ENCODE measurements around the gene LCN12. TPM values are rescaled to one million over a fixed set of nuclear protein-coding genes. Genes with fewer than 3 reads are reported as not detected.

LCN12 gene
- total and polyA plus RNA-seq, 7 donors, result 1.2 to 3.0 TPM; not detected in 5

DNA sequence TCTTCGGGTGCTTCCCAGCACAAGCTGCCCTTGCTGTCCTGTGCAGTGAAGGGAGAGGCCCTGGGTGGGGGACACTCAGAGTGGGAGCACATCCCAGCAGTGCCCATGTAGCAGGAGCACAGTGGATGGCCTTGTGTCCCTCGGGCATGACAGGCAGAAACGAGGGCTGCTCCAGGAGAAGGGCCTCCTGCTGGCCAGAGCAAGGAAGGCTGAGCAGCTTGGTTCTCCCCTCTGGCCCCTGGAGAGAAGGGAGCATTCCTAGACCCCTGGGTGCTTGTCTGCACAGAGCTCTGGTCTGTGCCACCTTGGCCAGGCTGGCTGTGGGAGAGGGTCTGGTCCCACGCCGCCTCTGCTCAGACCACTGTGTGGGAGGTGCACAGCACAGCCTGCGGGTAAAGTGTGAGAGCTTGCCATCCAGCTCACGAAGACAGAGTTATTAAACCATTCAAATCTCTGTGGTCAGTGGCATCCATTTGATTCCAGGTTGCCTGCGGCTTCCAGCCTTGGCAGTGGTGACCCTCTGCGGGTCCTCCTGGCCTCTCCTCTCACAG, 25.8 kb upstream of the LCN12 start:
- TF ChIP-seq, protein P1, sequence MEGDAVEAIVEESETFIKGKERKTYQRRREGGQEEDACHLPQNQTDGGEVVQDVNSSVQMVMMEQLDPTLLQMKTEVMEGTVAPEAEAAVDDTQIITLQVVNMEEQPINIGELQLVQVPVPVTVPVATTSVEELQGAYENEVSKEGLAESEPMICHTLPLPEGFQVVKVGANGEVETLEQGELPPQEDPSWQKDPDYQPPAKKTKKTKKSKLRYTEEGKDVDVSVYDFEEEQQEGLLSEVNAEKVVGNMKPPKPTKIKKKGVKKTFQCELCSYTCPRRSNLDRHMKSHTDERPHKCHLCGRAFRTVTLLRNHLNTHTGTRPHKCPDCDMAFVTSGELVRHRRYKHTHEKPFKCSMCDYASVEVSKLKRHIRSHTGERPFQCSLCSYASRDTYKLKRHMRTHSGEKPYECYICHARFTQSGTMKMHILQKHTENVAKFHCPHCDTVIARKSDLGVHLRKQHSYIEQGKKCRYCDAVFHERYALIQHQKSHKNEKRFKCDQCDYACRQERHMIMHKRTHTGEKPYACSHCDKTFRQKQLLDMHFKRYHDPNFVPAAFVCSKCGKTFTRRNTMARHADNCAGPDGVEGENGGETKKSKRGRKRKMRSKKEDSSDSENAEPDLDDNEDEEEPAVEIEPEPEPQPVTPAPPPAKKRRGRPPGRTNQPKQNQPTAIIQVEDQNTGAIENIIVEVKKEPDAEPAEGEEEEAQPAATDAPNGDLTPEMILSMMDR (IDR thresholded peaks at IDR 0.05), result no peak
- no peak for TF ChIP-seq EP300 (IDR thresholded peaks at IDR 0.05)
- TF ChIP-seq POLR2A (IDR thresholded peaks at IDR 0.05), result no peak
- TF ChIP-seq POLR2AphosphoS5 (IDR thresholded peaks at IDR 0.05), result no peak
- Histone ChIP-seq H3K27me3 (no peaks in the 10 kb centered on the region), H3K4me1 (no peaks in the 10 kb centered on the region), H3K27ac (no peak overlapping the region), H3K4me3 (no peak overlapping the region), H3K36me3 (peaks cover 0 to 38% (median 8%) of the 10 kb centered on the region in 4 donors), H3K9me3 (no peaks in the 10 kb centered on the region)
- intact Hi-C loops (cut with DNase I), result no loop called here
- no peak for DNase-seq
- WGBS, 2 donors, result 80 to 89% methylated on average over 9 of the region's 9 CpGs

DNA sequence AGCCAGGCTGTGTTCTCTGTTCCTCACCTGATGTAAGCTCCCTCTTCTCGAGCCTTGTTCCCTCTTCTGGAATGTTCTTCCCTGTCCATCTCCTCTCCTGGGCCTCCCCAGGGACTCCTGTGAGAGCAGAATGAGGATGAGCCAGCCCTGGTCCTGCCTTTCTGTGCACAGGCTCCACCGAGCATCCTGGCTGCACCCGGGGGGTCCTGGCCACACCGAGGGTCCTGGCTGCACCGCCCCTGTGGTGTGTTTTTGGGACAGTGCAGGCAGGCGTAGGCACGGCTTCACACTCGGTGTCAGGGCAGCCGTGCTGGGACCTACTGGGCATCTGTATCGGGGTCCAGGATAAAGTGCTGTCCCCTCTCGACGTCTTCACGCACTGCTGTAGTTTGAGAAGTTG, 25.3 kb upstream of the LCN12 start:
- TF ChIP-seq EP300 (IDR thresholded peaks at IDR 0.05) (no peak), POLR2A (IDR thresholded peaks at IDR 0.05) (no peak), POLR2AphosphoS5 (IDR thresholded peaks at IDR 0.05) (no peak)
- TF ChIP-seq, protein P1 (IDR thresholded peaks at IDR 0.05), result no peak
- H3K27me3 ChIP-seq, result no peaks in the 10 kb centered on the region
- H3K9me3 ChIP-seq, result no peaks in the 10 kb centered on the region
- DNase-seq, result no peak
- H3K36me3 ChIP-seq, result peaks cover 0 to 33% (median 8%) of the 10 kb centered on the region in 4 donors
- intact Hi-C loops (cut with DNase I), result no loop called here
- 94 to 96% methylated on average over 13 of the region's 13 CpGs for WGBS, 2 donors
- no peak overlapping the region for H3K4me3 ChIP-seq
- no peaks in the 10 kb centered on the region for H3K4me1 ChIP-seq
- H3K27ac ChIP-seq, result no peak overlapping the region

DNA sequence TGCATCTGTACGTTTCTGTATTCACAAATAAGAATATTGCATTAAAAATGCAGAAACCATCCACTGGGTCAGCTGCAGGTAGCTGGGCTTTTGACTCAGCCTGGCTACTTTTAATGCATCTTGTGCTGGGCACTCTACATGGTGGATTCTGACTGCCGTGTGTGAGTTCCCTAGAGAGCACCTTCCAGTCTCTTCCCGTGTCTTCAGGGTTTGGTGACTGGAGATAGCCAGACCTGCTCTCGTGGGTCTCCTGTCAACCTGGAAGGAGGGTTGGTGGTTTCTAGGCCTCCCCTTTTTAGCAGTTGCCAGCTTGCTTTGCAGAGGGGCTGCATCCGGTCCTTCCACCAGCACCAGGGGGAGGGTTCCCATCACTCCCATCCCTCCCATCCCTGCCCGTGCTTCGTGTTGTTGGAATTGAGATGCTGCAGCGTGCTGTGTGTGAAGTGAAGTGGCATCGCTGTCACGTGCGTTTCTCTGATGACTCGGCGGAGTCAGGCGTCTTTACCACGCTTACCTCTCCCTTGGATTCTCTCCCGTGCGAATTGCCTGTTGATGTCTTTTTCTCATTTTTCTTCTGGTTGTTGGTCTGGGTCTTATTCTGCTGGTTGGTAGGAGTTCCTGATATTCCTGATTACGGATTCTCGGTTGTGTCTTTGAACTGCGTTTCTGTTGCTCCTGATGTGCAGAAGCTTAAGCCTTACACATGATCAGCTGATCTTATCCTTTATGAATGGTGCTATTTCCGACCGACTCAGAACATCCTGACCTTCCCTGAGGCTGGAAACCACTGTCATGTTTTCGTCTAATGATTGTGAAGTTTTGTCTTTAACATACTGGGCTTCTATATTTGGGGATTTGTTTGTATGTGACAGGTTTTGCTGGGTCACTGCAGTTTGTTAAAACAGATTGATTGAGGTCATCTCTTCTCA, 24.5 kb upstream of the LCN12 start:
- 82 to 85% methylated on average over 23 of the region's 23 CpGs for WGBS, 2 donors
- H3K27me3 ChIP-seq, result no peaks in the 10 kb centered on the region
- H3K4me1 ChIP-seq, result no peaks in the 10 kb centered on the region
- intact Hi-C loops (cut with DNase I), result no loop called here
- H3K4me3 ChIP-seq, result no peak overlapping the region
- H3K9me3 ChIP-seq, result no peaks in the 10 kb centered on the region
- H3K27ac ChIP-seq, result no peak overlapping the region
- no peak for DNase-seq
- H3K36me3 ChIP-seq, result peaks cover 0 to 26% (median 8%) of the 10 kb centered on the region in 4 donors
- no peak for TF ChIP-seq EP300 (IDR thresholded peaks at IDR 0.05)
- no peak for TF ChIP-seq POLR2AphosphoS5 (IDR thresholded peaks at IDR 0.05)
- TF ChIP-seq POLR2A (IDR thresholded peaks at IDR 0.05), result no peak
- TF ChIP-seq, protein P1 (IDR thresholded peaks at IDR 0.05), result no peak

DNA sequence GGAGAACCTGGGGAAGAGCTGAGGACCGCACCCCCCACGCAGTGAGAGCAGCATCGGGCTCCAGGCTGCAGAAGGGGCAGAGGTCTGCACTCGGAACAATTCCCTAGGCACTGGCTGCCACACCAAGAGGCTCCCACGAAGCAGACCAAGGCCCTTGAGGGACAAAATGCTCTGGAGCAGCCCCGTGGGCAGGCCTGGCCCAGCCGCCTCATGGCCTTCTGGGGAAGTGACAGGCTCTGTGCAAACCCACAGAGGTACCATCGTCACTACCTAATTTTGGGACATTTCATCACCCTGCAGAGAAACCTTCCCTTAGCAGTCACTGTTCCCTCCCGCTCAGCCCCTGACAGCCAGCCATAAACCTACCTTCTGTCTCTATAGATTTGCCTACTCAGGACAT, 23.5 kb upstream of the LCN12 start:
- TF ChIP-seq, protein P1 (IDR thresholded peaks at IDR 0.05), result no peak
- TF ChIP-seq EP300 (IDR thresholded peaks at IDR 0.05) (no peak), POLR2AphosphoS5 (IDR thresholded peaks at IDR 0.05) (no peak), POLR2A (IDR thresholded peaks at IDR 0.05) (no peak)
- Histone ChIP-seq H3K4me1 (no peaks in the 10 kb centered on the region), H3K9me3 (no peaks in the 10 kb centered on the region), H3K4me3 (no peak overlapping the region), H3K27me3 (no peaks in the 10 kb centered on the region), H3K27ac (no peak overlapping the region), H3K36me3 (peaks cover 0 to 26% (median 8%) of the 10 kb centered on the region in 4 donors)
- WGBS, 2 donors, result 84 to 85% methylated on average over 9 of the region's 9 CpGs
- intact Hi-C loops (cut with DNase I), result no loop called here
- no peak for DNase-seq
